Left renal pelvis (tissue), 4 donors: ENCODE measurements around the gene TNFRSF6B. TPM values are rescaled to one million over a fixed set of nuclear protein-coding genes. Genes with fewer than 3 reads are reported as not detected.

Experiments used
- DNase-seq, 4 donors: peaks; one replicate each; pipeline ENCODE4 v3.0.0-alpha.2; 2013; ENCODE audit warnings: low read depth in 4 of 4, low spot score in 3 of 4
- polyA plus RNA-seq, 4 donors: library from polyadenylated mRNA; unstranded; fragments of 120-200 nt; gene quantifications; one replicate each; pipeline ENCODE4 v1.2.1, GENCODE V29; 2013; ENCODE audit not compliant: insufficient read length in 4 of 4

The TNFRSF6B gene
- polyA plus RNA-seq, 4 donors: 0.67 to 2.6 (median 1.6) TPM

- DNase-seq: no peak
Observed at GRCh38 chr20:63745424-63745805, 49.0 kb downstream of the TNFRSF6B start.

GRCh38 chr20:63745961-63746731, 49.7 kb downstream of the TNFRSF6B start:
- no peak for DNase-seq

- no peak for DNase-seq
Observed at GRCh38 chr20:63746751-63747315, 50.4 kb downstream of the TNFRSF6B start.

- DNase-seq: no peak
Observed at GRCh38 chr20:63747622-63748069, 51.2 kb downstream of the TNFRSF6B start.

Other genes starting within 250 kb of the TNFRSF6B start
- 1 to 10 TPM; 1.9 to 9.0 (median 6.4) TPM for gene KCNQ2, start 224.0 kb upstream of the TNFRSF6B start, polyA plus RNA-seq
- gene EEF1A2, start 197.6 kb upstream of the TNFRSF6B start, polyA plus RNA-seq: 1 to 10 TPM in 3 of 4 donors, under 1 TPM in 1; 0.97 to 2.5 (median 2.0) TPM
- gene PPDPF, start 175.9 kb upstream of the TNFRSF6B start, polyA plus RNA-seq: 100 to 1,000 TPM; 131 to 374 (median 203) TPM
- gene PTK6, start 159.3 kb upstream of the TNFRSF6B start, polyA plus RNA-seq: 1 to 10 TPM in 2 of 4 donors, under 1 TPM in 2; 0.33 to 1.7 (median 0.91) TPM
- under 1 TPM in 3 of 4 donors, not detected in 1; 0.14 to 0.26 (median 0.17) TPM for gene SRMS, start 148.9 kb upstream of the TNFRSF6B start, polyA plus RNA-seq
- 1 to 10 TPM in 3 of 4 donors, under 1 TPM in 1; 0.31 to 1.8 (median 1.2) TPM for gene FNDC11, start 142.5 kb upstream of the TNFRSF6B start, polyA plus RNA-seq
- 10 to 100 TPM in 2 of 4 donors, 1 to 10 TPM in 2; 8.1 to 15.4 (median 10.2) TPM for gene HELZ2, start 122.4 kb upstream of the TNFRSF6B start, polyA plus RNA-seq
- 10 to 100 TPM in 1 of 4 donors, 1 to 10 TPM in 3; 8.9 to 13.8 (median 9.3) TPM for gene GMEB2, start 69.6 kb upstream of the TNFRSF6B start, polyA plus RNA-seq
- 10 to 100 TPM; 25.5 to 61.2 (median 31.3) TPM for gene STMN3, start 43.2 kb upstream of the TNFRSF6B start, polyA plus RNA-seq
- 10 to 100 TPM; 16.3 to 21.0 (median 18.3) TPM for gene RTEL1, start 38.3 kb upstream of the TNFRSF6B start, polyA plus RNA-seq
- 10 to 100 TPM; 28.0 to 38.1 (median 33.5) TPM for gene ARFRP1, start 11.3 kb downstream of the TNFRSF6B start, polyA plus RNA-seq
- gene ZGPAT, start 11.4 kb downstream of the TNFRSF6B start, polyA plus RNA-seq: 10 to 100 TPM; 15.1 to 26.0 (median 17.0) TPM
- gene LIME1, start 40.0 kb downstream of the TNFRSF6B start, polyA plus RNA-seq: 10 to 100 TPM in 1 of 4 donors, 1 to 10 TPM in 3; 4.0 to 14.9 (median 5.0) TPM
- 100 to 1,000 TPM in 1 of 4 donors, 10 to 100 TPM in 3; 65.3 to 134 (median 70.1) TPM for gene SLC2A4RG, start 43.1 kb downstream of the TNFRSF6B start, polyA plus RNA-seq
- 10 to 100 TPM; 16.1 to 23.2 (median 18.9) TPM for gene ZBTB46, start 134.6 kb downstream of the TNFRSF6B start, polyA plus RNA-seq
- not detected for gene ABHD16B, start 164.8 kb downstream of the TNFRSF6B start, polyA plus RNA-seq
- 10 to 100 TPM; 78.5 to 99.6 (median 85.4) TPM for gene TPD52L2, start 168.6 kb downstream of the TNFRSF6B start, polyA plus RNA-seq
- gene DNAJC5, start 198.5 kb downstream of the TNFRSF6B start, polyA plus RNA-seq: 10 to 100 TPM; 23.1 to 32.3 (median 29.0) TPM